K562 (cell line): ENCODE results near the gene RNF151. TPM values are rescaled to one million over a fixed set of nuclear protein-coding genes. Genes with fewer than 3 reads are reported as not detected.

Source experiments
- ATAC-seq: fragments of 200-7000 bp; cut with Tn5 transposase; 3 replicates; pipeline ENCODE4 v1.9.1; 2020; ENCODE audit warnings: moderate library complexity
- BruUV-seq: library from RNA; stranded (reverse); fragments of 400-500 nt; replicated peaks from 2 replicates; lab custom pipeline; 2021; lab: Mats Ljungman, UMichigan
- CTCF ChIA-PET: fragments of 300-600 bp; formaldehyde crosslinking; extraction: SDS; loops from one replicate; lab custom pipeline; 2021; ENCODE audit warnings: low intra/inter-chr PET ratio; lab: Yijun Ruan, JAX
- POLR2A ChIA-PET: fragments of 300-600, 350-650 bp; sonication (Branson Sonifier 250); formaldehyde crosslinking; extraction: SDS; loops from one replicate; lab custom pipeline; 2021; ENCODE audit warnings: antibody characterized with exemption, inconsistent platforms; lab: Yijun Ruan, JAX
- DNase-seq, 4 experiments: peaks; one replicate each; pipeline versions ENCODE4 v3.0.0 to v3.0.0-alpha.2; 2011 to 2018; ENCODE audit warnings: low spot score in 3 of 4, mixed read lengths in 3 of 4; ENCODE audit errors: extremely low read depth in 1 of 4
- FAIRE-seq: peaks from 2 replicates; lab custom pipeline; 2011; peaks lifted over from hg19 to GRCh38; lab: Jason Lieb, UNC
- H2AFZ ChIP-seq: 2 replicates; pipeline ENCODE4 v1.6.0; 2011; ENCODE audit warnings: low read depth, low read length, control low read depth, inconsistent platforms
- H3K27ac ChIP-seq: fragments of 200-600 bp; 3 replicates; pipeline ENCODE4 v1.8.0; 2011; ENCODE audit warnings: low read depth, mild to moderate bottlenecking, control low read depth, inconsistent platforms, low read length, moderate library complexity, mixed read lengths; ENCODE audit errors: extremely low read depth
- H3K27me3 ChIP-seq, 2 experiments: fragments of 300-600 bp in 1 of 2; 2 replicates in 1 of 2; 3 replicates in 1 of 2; pipeline versions ENCODE4 v1.6.0 to v1.8.0; 2011; ENCODE audit warnings: inconsistent platforms in 2 of 2, low read length in 2 of 2, mild to moderate bottlenecking in 1 of 2, mixed read lengths in 1 of 2, moderate library complexity in 1 of 2; ENCODE audit not compliant: control insufficient read depth in 2 of 2, insufficient read depth in 2 of 2
- H3K36me3 ChIP-seq: fragments of 300-600 bp; 3 replicates; pipeline ENCODE4 v1.8.0; 2011; ENCODE audit warnings: mild to moderate bottlenecking, low read length, inconsistent platforms; ENCODE audit not compliant: control insufficient read depth, insufficient read depth
- H3K4me1 ChIP-seq, 2 experiments: fragments of 200-600 bp in 1 of 2; replicated peaks in 1 of 2; 2 replicates in 1 of 2; 3 replicates in 1 of 2; pipeline versions ENCODE4 v1.5.1 to v1.8.0; 2011; ENCODE audit warnings: inconsistent platforms in 2 of 2, low read length in 2 of 2, mild to moderate bottlenecking in 1 of 2, mixed read lengths in 1 of 2, moderate library complexity in 1 of 2; ENCODE audit not compliant: control insufficient read depth in 2 of 2, insufficient read depth in 2 of 2
- H3K4me2 ChIP-seq: 2 replicates; pipeline ENCODE4 v1.6.1; 2011; ENCODE audit warnings: low read length, control low read depth, inconsistent platforms, mixed read lengths; ENCODE audit not compliant: insufficient read depth
- H3K4me3 ChIP-seq: fragments of 200-600 bp; sonication (generic), shearing (Covaris generic); 2 replicates; pipeline ENCODE4 v1.5.1; 2016; ENCODE audit warnings: control low read depth, inconsistent platforms
- H3K79me2 ChIP-seq: fragments of 200-600 bp; 3 replicates; pipeline ENCODE4 v1.8.0; 2011; ENCODE audit warnings: low read length, inconsistent platforms; ENCODE audit not compliant: control insufficient read depth, insufficient read depth
- H3K9ac ChIP-seq, 2 experiments: 2 replicates each; pipeline versions ENCODE4 v1.6.0 to v1.6.1; 2011; ENCODE audit warnings: low read depth in 2 of 2, low read length in 2 of 2, control low read depth in 1 of 2, inconsistent platforms in 1 of 2, mild to moderate bottlenecking in 1 of 2, mixed read lengths in 1 of 2; ENCODE audit not compliant: insufficient read depth in 1 of 2
- H3K9me1 ChIP-seq: one replicate; pipeline ENCODE4 v1.6.0; 2011; ENCODE audit warnings: inconsistent platforms, mild to moderate bottlenecking, low read length, moderate library complexity; ENCODE audit not compliant: control insufficient read depth, insufficient read depth
- H3K9me3 ChIP-seq: replicated peaks from 2 replicates; pipeline ENCODE4 v1.5.1; 2011; ENCODE audit warnings: low read depth, low read length, inconsistent platforms; ENCODE audit not compliant: control insufficient read depth, insufficient read depth
- H4K20me1 ChIP-seq: replicated peaks from 2 replicates; pipeline ENCODE4 v1.6.1; 2011; ENCODE audit warnings: low read length, inconsistent platforms, mixed read lengths; ENCODE audit not compliant: control insufficient read depth, insufficient read depth
- FIP1L1 ChIP-seq: fragments of 200-400 bp; formaldehyde crosslinking; IDR thresholded peaks from 2 replicates; pipeline ENCODE4 v1.6.1; 2018; ENCODE audit warnings: mild to moderate bottlenecking, low read depth, low read length; ENCODE audit not compliant: poor library complexity, severe bottlenecking
- HMGN3 ChIP-seq: IDR thresholded peaks from 2 replicates; pipeline ENCODE4 v1.6.1; 2011; ENCODE audit warnings: borderline replicate concordance, low read depth, mild to moderate bottlenecking, mixed read lengths, low read length; ENCODE audit not compliant: insufficient read length; ENCODE audit errors: extremely low read depth
- HSF4 ChIP-seq: fragments of 250-450 bp; sonication (Bioruptor Pico); IDR thresholded peaks from 2 replicates; pipeline ENCODE4 v2.1.2; 2022; ENCODE audit warnings: mild to moderate bottlenecking, moderate library complexity, borderline replicate concordance
- NR2F6 ChIP-seq: fragments of 450-650 bp; formaldehyde crosslinking; IDR thresholded peaks from 2 replicates; pipeline ENCODE4 v1.4.0; 2020; ENCODE audit warnings: mild to moderate bottlenecking
- POLR2G ChIP-seq: fragments of 200-400 bp; formaldehyde crosslinking; IDR thresholded peaks from 2 replicates; pipeline ENCODE4 v1.6.1; 2017; ENCODE audit warnings: low read depth, mild to moderate bottlenecking, antibody characterized with exemption, low read length, moderate library complexity
- RBFOX2 ChIP-seq: fragments of 200-400 bp; formaldehyde crosslinking; IDR thresholded peaks from 2 replicates; pipeline ENCODE4 v1.6.1; 2017; ENCODE audit warnings: low read depth, mild to moderate bottlenecking, low read length, moderate library complexity
- RBM22 ChIP-seq: fragments of 200-400 bp; formaldehyde crosslinking; IDR thresholded peaks from 2 replicates; pipeline ENCODE4 v1.6.1; 2018; ENCODE audit warnings: low read length, low read depth; ENCODE audit not compliant: poor library complexity, severe bottlenecking
- RUNX1 ChIP-seq: sonication (generic); IDR thresholded peaks from 2 replicates; pipeline ENCODE4 v1.6.1; 2016; ENCODE audit warnings: antibody characterized with exemption, low read depth
- WHSC1 ChIP-seq: IDR thresholded peaks from one replicate; pipeline ENCODE4 v1.6.1; 2012; ENCODE audit warnings: low read length, control low read depth, inconsistent platforms
- ZBTB33 ChIP-seq: sonication (generic); formaldehyde crosslinking; IDR thresholded peaks from 2 replicates; pipeline ENCODE4 v1.8.1; 2023; ENCODE audit warnings: mild to moderate bottlenecking, missing genetic modification reagents
- ZNF431 ChIP-seq: sonication (generic); formaldehyde crosslinking; IDR thresholded peaks from 2 replicates; pipeline ENCODE4 v1.8.0; 2022; ENCODE audit warnings: mild to moderate bottlenecking, missing genetic modification reagents
- WGBS: fragments of 100-300 bp; shearing (Covaris generic); methylation state at CpG from one replicate; pipeline ENCODE4 v1.1.6; 2016; ENCODE audit warnings: low coverage, mixed read lengths; ENCODE audit not compliant: insufficient coverage; ENCODE audit errors: missing lambda C conversion rate; 5-methylcytosine and 5-hydroxymethylcytosine counted together
- in situ Hi-C: fragments of 300-500 bp; cut with MboI; formaldehyde crosslinking; loops from 4 replicates; pipeline ENCODE4 v1.15.0; 2018; ENCODE audit warnings: inconsistent platforms, mixed read lengths
- intact Hi-C: fragments of 100-400 bp; cut with micrococcal nuclease; formaldehyde crosslinking; loops from 2 replicates; pipeline ENCODE4 v1.14.2; 2022
- polyA plus RNA-seq, 8 experiments: library from polyadenylated mRNA; depleted of rRNA in 4 of 8; stranded (reverse) in 5 of 8; unstranded in 3 of 8; fragments of >200 nt; fragmentation: Nextera tagmentation in 2 of 8; fragmentation: Illumina TruSeq in 1 of 8; extraction: Ambion mirVana in 2 of 8; extraction: Trizol in 1 of 8; gene quantifications; 2 replicates each; pipeline versions ENCODE4 v1.2.1 to v1.2.3, GENCODE V29; 2011 to 2014; ENCODE audit warnings: inconsistent platforms in 1 of 8, missing spikeins in 1 of 8
- total RNA-seq, 7 experiments: library from RNA; depleted of rRNA in 6 of 7; stranded (reverse); fragments of >200 nt in 6 of 7; fragmentation: Illumina TruSeq in 2 of 7; extraction: Trizol in 2 of 7; gene quantifications; 2 replicates each; pipeline versions ENCODE4 v1.2.1 to v1.2.3, GENCODE V29; 2011 to 2021; ENCODE audit warnings: low replicate concordance in 1 of 7

RNF151 gene
- total and polyA plus RNA-seq, 9 of the 15 experiments (the other 6 are each of a cell fraction or from before 2014, with no cell fraction given): not detected

- TF ChIP-seq ZBTB33 (CRISPR knock-in tag) (peak; percentile 9; the same call in 1 of the 2 replicates), RUNX1 (no peak)
These were observed 11.9 kb downstream of the RNF151 start (continued) for GRCh38 chr16:1978476-1979120.

GRCh38 chr16:1979271-1980029 lies 12.8 kb downstream of the RNF151 start:
- no peak overlapping the region for H3K9ac ChIP-seq
- no peak for FAIRE-seq

More at GRCh38 chr16:1979271-1980029, 12.8 kb downstream of the RNF151 start:
- Histone ChIP-seq H3K27ac (no peak overlapping the region), H3K9me1 (no peaks in the 10 kb centered on the region), H3K36me3 (peaks cover 50% of the 10 kb centered on the region; the same call in 2 of the 3 replicates), H2AFZ (no peak overlapping the region), H4K20me1 (no peaks in the 10 kb centered on the region), H3K27me3 (no peaks in the 10 kb centered on the region), H3K4me1 (peaks cover 0 to 84% of the 10 kb centered on the region in 2 experiments; a peak in 2 of 5 replicates), H3K9me3 (no peaks in the 10 kb centered on the region), H3K4me2 (no peak overlapping the region), H3K4me3 (no peak overlapping the region), H3K79me2 (peaks cover 1% of the 10 kb centered on the region; the same call in 1 of the 3 replicates)
- ChIA-PET CTCF (no interaction called here), POLR2A (interaction anchor here (0.6 to 10.2 kb wide), 3 partner anchors 7 to 36 kb away, joined by 3 to 103 read pairs (median 4); partner anchors contain the start of genes RNF151, RPS2 and TBL3)
- no TSS peak for BruUV-seq
- ATAC-seq: no peak
- intact Hi-C loops (no loop called here), in situ Hi-C loops (no loop called here)
- WGBS: 96% methylated on average over 41 of the region's 70 CpGs
- TF ChIP-seq FIP1L1 (peak; percentile 26), NR2F6 (no peak), ZNF431 (CRISPR knock-in tag) (no peak), HMGN3 (peak; percentile 21), ZBTB33 (CRISPR knock-in tag) (peak; percentile 86), RUNX1 (no peak), RBFOX2 (peak; percentile 45; the same call in 1 of the 2 replicates), WHSC1 (no peak), HSF4 (CRISPR knock-in tag) (no peak), POLR2G (peak; percentile 2; the same call in 1 of the 2 replicates), RBM22 (peak; percentile 21)
- peak in 2 of 4 experiments; percentile 17 to 44 for DNase-seq
